ENCODE data around the gene SNED1. TPM values are rescaled to one million over a fixed set of nuclear protein-coding genes. Genes with fewer than 3 reads are reported as not detected.

Gene SNED1
- total RNA-seq, 1 donor from 2014 or later: 2.8 TPM

GRCh38 chr2:240988571-240989271 lies 9.7 kb upstream of the SNED1 start:
- Mint-ChIP-seq H3K27me3 (ENCODE audit: unreplicated experiment) (peaks cover 15% of the 10 kb centered on the region), H3K4me1 (ENCODE audit: low read depth, unreplicated experiment) (peaks cover 8% of the 10 kb centered on the region), H3K9me3 (ENCODE audit: unreplicated experiment) (peaks cover 8% of the 10 kb centered on the region), H3K27ac (ENCODE audit: unreplicated experiment) (no peak overlapping the region), H3K36me3 (ENCODE audit: unreplicated experiment) (no peaks in the 10 kb centered on the region), H3K4me3 (ENCODE audit: unreplicated experiment) (no peak overlapping the region)
- TF ChIP-seq CTCF (IDR thresholded peaks at IDR 0.05; ENCODE audit: partially characterized antibody, unreplicated experiment): no peak
- DNase-seq: no peak

GRCh38 chr2:240989451-240990265 lies 8.8 kb upstream of the SNED1 start:
- Mint-ChIP-seq H3K36me3 (ENCODE audit: unreplicated experiment) (no peaks in the 10 kb centered on the region), H3K9me3 (ENCODE audit: unreplicated experiment) (peaks cover 8% of the 10 kb centered on the region), H3K4me3 (ENCODE audit: unreplicated experiment) (no peak overlapping the region), H3K27ac (ENCODE audit: unreplicated experiment) (no peak overlapping the region), H3K4me1 (ENCODE audit: low read depth, unreplicated experiment) (peaks cover 8% of the 10 kb centered on the region), H3K27me3 (ENCODE audit: unreplicated experiment) (peaks cover 12% of the 10 kb centered on the region)
- TF ChIP-seq CTCF (IDR thresholded peaks at IDR 0.05; ENCODE audit: partially characterized antibody, unreplicated experiment): no peak
- DNase-seq: peak; percentile 38

GRCh38 chr2:240990266-240990529 lies 8.2 kb upstream of the SNED1 start:
- no peaks in the 10 kb centered on the region for H3K36me3 Mint-ChIP-seq (ENCODE audit: unreplicated experiment)
- TF ChIP-seq CTCF (IDR thresholded peaks at IDR 0.05; ENCODE audit: partially characterized antibody, unreplicated experiment): no peak
- no peak overlapping the region for H3K4me3 Mint-ChIP-seq (ENCODE audit: unreplicated experiment)

GRCh38 chr2:240990726-240991377 lies 7.6 kb upstream of the SNED1 start:
- H3K27me3 Mint-ChIP-seq (ENCODE audit: unreplicated experiment): peaks cover 12% of the 10 kb centered on the region
- TF ChIP-seq CTCF (IDR thresholded peaks at IDR 0.05; ENCODE audit: partially characterized antibody, unreplicated experiment): no peak
- DNase-seq: no peak
- H3K36me3 Mint-ChIP-seq (ENCODE audit: unreplicated experiment): no peaks in the 10 kb centered on the region
- H3K9me3 Mint-ChIP-seq (ENCODE audit: unreplicated experiment): peaks cover 6% of the 10 kb centered on the region
- peaks cover 8% of the 10 kb centered on the region for H3K4me1 Mint-ChIP-seq (ENCODE audit: low read depth, unreplicated experiment)
- H3K4me3 Mint-ChIP-seq (ENCODE audit: unreplicated experiment): no peak overlapping the region
- peak overlapping the region; percentile 97 for H3K27ac Mint-ChIP-seq (ENCODE audit: unreplicated experiment)

More at GRCh38 chr2:240990266-240990529, 8.2 kb upstream of the SNED1 start:
- H3K4me1 Mint-ChIP-seq (ENCODE audit: low read depth, unreplicated experiment): peaks cover 8% of the 10 kb centered on the region
- DNase-seq: no peak
- H3K27me3 Mint-ChIP-seq (ENCODE audit: unreplicated experiment): peaks cover 12% of the 10 kb centered on the region
- no peak overlapping the region for H3K27ac Mint-ChIP-seq (ENCODE audit: unreplicated experiment)
- peaks cover 8% of the 10 kb centered on the region for H3K9me3 Mint-ChIP-seq (ENCODE audit: unreplicated experiment)

All from glutamatergic neuron (in vitro differentiated cells).